Sigmoid colon (tissue), 7 donors: ENCODE measurements around the gene SLCO3A1. TPM values are rescaled to one million over a fixed set of nuclear protein-coding genes. Genes with fewer than 3 reads are reported as not detected.

ENCODE experiments used
- DNase-seq: peaks from one replicate; pipeline ENCODE4 v3.0.0-alpha.2; 2019
- H3K27ac ChIP-seq, 4 donors: fragments of 200-600 bp; sonication (generic); one replicate each; pipeline ENCODE4 v1.5.1; 2016 to 2019; ENCODE audit warnings: mild to moderate bottlenecking in 1 of 4
- H3K27me3 ChIP-seq, 3 donors: fragments of 200-600 bp; sonication (generic); one replicate each; pipeline ENCODE4 v1.5.1; 2019; ENCODE audit warnings: mild to moderate bottlenecking in 1 of 3
- H3K36me3 ChIP-seq, 4 donors: fragments of 200-600 bp; sonication (generic); one replicate each; pipeline ENCODE4 v1.5.1; 2016 to 2019
- H3K4me1 ChIP-seq, 4 donors: fragments of 200-600 bp; sonication (generic); one replicate each; pipeline ENCODE4 v1.5.1; 2017 to 2019
- H3K4me3 ChIP-seq, 4 donors: fragments of 200-600 bp; sonication (generic); one replicate each; pipeline ENCODE4 v1.5.1; 2017 to 2019; ENCODE audit warnings: mild to moderate bottlenecking in 2 of 4, moderate library complexity in 1 of 4
- H3K9me3 ChIP-seq, 4 donors: fragments of 200-600 bp in 3 of 4; sonication (generic) in 3 of 4; one replicate each; pipeline versions ENCODE4 v1.5.1 to v1.6.1; 2013 to 2019
- EP300 ChIP-seq, 4 donors: sonication (generic); formaldehyde crosslinking; IDR thresholded peaks; one replicate each; pipeline ENCODE4 v1.6.1; 2017; ENCODE audit warnings: antibody characterized with exemption in 4 of 4
- POLR2A ChIP-seq, 2 donors: fragments of 450-650 bp; IDR thresholded peaks; one replicate each; pipeline ENCODE4 v1.6.1; 2016; ENCODE audit warnings: antibody characterized with exemption in 2 of 2, mild to moderate bottlenecking in 2 of 2, moderate library complexity in 2 of 2
- POLR2AphosphoS5 ChIP-seq, 4 donors: sonication (generic); formaldehyde crosslinking; IDR thresholded peaks; one replicate each; pipeline ENCODE4 v1.6.1; 2017; ENCODE audit warnings: antibody characterized with exemption in 4 of 4
- WGBS, 2 donors: extraction: QIAGEN DNeasy Blood & Tissue Kit; methylation state at CpG; one replicate each; pipeline ENCODE4 v1.1.7; 2013; 5-methylcytosine and 5-hydroxymethylcytosine counted together
- intact Hi-C: fragments of 100-400 bp; cut with DNase I; formaldehyde crosslinking; loops from one replicate; pipeline ENCODE4 v1.15.1; 2023
- polyA plus RNA-seq, 3 donors: library from polyadenylated mRNA; stranded (reverse); fragments of 200-250 nt; gene quantifications; one replicate each; pipeline ENCODE4 v1.2.3, GENCODE V29; 2013
- total RNA-seq, 4 donors: library from RNA; depleted of rRNA; stranded (reverse); fragments of >200 nt; gene quantifications; one replicate each; pipeline ENCODE4 v1.1.0, GENCODE V29; 2016
- TF ChIP-seq, protein P1 (sequence below), 4 experiments: fragments of 450-650 bp in 3 of 4; fragments of 200-600 bp in 1 of 4; IDR thresholded peaks; one replicate each; pipeline ENCODE4 v1.5.1; 2016 to 2019; ENCODE audit warnings: antibody characterized with exemption in 4 of 4, mild to moderate bottlenecking in 3 of 4, moderate library complexity in 2 of 4
- donor health status: healthy with polysubstance abuse.
- donor health status: Bipolar disorder and iron deficiency.
- donor health status: healthy.

SLCO3A1 gene
- total and polyA plus RNA-seq, 7 donors: 1.4 to 10.5 (median 4.6) TPM

DNA sequence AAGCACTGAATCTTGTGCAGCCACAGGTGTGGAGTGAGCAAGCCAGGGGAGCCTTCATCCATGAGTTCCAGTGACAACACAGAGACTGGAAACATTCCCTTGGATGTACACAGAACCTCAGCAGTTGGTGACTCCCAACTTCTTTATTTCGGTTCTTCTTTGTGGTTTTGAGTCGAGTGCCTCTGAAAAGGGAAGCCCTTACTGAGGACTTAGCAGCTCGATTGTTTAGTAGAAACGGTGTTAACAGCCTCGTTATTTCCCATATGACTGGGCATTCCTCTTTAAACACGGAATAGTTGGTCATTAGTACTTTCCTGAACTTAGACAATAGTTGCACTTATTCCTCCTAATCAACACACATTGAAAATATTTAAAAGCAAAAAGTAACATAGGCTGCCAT is 7.7 kb downstream of the SLCO3A1 start:
- Histone ChIP-seq H3K27me3 (no peaks in the 10 kb centered on the region), H3K4me1 (peaks cover 0 to 5% (median 4%) of the 10 kb centered on the region in 4 donors), H3K36me3 (no peaks in the 10 kb centered on the region), H3K4me3 (no peak overlapping the region), H3K9me3 (no peaks in the 10 kb centered on the region), H3K27ac (no peak overlapping the region)
- TF ChIP-seq, protein P1, sequence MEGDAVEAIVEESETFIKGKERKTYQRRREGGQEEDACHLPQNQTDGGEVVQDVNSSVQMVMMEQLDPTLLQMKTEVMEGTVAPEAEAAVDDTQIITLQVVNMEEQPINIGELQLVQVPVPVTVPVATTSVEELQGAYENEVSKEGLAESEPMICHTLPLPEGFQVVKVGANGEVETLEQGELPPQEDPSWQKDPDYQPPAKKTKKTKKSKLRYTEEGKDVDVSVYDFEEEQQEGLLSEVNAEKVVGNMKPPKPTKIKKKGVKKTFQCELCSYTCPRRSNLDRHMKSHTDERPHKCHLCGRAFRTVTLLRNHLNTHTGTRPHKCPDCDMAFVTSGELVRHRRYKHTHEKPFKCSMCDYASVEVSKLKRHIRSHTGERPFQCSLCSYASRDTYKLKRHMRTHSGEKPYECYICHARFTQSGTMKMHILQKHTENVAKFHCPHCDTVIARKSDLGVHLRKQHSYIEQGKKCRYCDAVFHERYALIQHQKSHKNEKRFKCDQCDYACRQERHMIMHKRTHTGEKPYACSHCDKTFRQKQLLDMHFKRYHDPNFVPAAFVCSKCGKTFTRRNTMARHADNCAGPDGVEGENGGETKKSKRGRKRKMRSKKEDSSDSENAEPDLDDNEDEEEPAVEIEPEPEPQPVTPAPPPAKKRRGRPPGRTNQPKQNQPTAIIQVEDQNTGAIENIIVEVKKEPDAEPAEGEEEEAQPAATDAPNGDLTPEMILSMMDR (IDR thresholded peaks at IDR 0.05): no peak
- no peak for TF ChIP-seq EP300 (IDR thresholded peaks at IDR 0.05)
- TF ChIP-seq POLR2A (IDR thresholded peaks at IDR 0.05): no peak
- no peak for TF ChIP-seq POLR2AphosphoS5 (IDR thresholded peaks at IDR 0.05)
- intact Hi-C loops: no loop called here
- no peak for DNase-seq
- WGBS, 2 donors: 63 to 83% methylated on average over 6 of the region's 6 CpGs

DNA sequence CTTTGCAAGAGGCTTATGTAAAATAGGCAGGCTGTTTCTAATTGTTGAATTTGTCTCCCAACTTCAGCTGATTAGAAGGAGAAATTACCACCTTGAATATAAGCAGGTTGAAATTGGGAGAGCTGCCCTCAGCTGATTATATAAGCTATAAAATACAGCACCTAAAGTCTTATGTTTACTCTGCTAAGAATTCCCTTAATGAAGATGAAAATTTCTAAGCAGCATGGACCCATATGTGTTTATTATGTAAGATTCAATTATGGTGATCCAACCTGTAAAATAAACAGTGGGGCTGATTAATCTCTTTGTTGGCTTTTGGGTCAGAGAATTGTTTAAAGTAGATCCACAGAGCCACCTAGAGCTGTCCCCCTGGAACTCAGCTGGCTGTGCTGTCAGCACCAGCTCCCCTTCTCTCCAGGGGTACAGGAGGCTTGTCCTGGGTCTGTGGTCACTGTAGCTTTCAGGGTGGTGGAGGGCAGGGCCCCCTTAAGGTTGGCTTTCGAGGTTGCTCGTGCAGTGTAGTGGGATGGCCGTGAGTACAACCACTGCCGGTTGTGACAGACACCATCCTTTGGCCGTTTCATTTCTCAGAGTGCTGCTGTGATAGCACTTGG is 9.5 kb downstream of the SLCO3A1 start:
- intact Hi-C loops: no loop called here
- Histone ChIP-seq H3K27ac (no peak overlapping the region), H3K4me1 (peaks cover 0 to 15% (median 14%) of the 10 kb centered on the region in 4 donors), H3K27me3 (no peaks in the 10 kb centered on the region), H3K36me3 (no peaks in the 10 kb centered on the region), H3K4me3 (no peak overlapping the region), H3K9me3 (no peaks in the 10 kb centered on the region)
- TF ChIP-seq, protein P1 (IDR thresholded peaks at IDR 0.05): no peak
- no peak for TF ChIP-seq POLR2A (IDR thresholded peaks at IDR 0.05)
- no peak for TF ChIP-seq EP300 (IDR thresholded peaks at IDR 0.05)
- TF ChIP-seq POLR2AphosphoS5 (IDR thresholded peaks at IDR 0.05): no peak
- DNase-seq: no peak
- WGBS, 2 donors: 63 to 81% methylated on average over 5 of the region's 5 CpGs

DNA sequence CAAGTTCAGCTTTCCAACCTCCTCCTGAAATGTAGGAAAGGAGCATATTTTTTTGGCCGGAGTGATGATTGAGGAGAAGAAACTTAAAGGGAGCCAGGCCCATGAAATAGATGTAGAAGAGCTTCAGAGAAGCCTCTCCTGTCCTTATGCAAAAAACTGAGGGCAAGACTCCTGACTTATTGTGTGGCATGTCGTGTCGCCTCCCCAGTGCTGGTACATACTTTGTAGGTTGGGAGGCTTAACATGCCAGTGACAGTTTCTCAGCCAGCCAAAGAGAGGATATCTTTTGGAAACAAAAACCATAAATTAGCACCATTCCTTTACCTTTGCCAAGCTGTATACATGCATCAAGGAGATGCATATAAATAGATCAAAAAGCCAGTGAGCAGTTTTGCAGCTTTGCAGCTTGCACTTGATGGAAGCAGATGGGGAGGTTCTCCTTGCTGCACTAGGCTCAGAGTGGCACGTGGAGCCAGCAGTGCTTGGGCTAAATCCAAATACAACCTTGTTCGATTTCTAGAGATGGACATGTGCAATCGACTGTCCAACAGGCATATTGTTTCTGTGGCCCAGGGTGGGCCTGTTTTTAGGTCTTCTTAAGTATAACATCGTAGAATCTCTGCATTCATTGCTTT is 10.2 kb downstream of the SLCO3A1 start:
- Histone ChIP-seq H3K9me3 (no peaks in the 10 kb centered on the region), H3K36me3 (no peaks in the 10 kb centered on the region), H3K27ac (no peak overlapping the region), H3K4me3 (no peak overlapping the region), H3K4me1 (peaks cover 0 to 15% (median 15%) of the 10 kb centered on the region in 4 donors), H3K27me3 (no peaks in the 10 kb centered on the region)
- intact Hi-C loops: no loop called here
- TF ChIP-seq POLR2A (IDR thresholded peaks at IDR 0.05) (no peak), EP300 (IDR thresholded peaks at IDR 0.05) (no peak), POLR2AphosphoS5 (IDR thresholded peaks at IDR 0.05) (no peak)
- TF ChIP-seq, protein P1 (IDR thresholded peaks at IDR 0.05): no peak
- no peak for DNase-seq
- WGBS, 2 donors: 57 to 87% methylated on average over 7 of the region's 7 CpGs

DNA sequence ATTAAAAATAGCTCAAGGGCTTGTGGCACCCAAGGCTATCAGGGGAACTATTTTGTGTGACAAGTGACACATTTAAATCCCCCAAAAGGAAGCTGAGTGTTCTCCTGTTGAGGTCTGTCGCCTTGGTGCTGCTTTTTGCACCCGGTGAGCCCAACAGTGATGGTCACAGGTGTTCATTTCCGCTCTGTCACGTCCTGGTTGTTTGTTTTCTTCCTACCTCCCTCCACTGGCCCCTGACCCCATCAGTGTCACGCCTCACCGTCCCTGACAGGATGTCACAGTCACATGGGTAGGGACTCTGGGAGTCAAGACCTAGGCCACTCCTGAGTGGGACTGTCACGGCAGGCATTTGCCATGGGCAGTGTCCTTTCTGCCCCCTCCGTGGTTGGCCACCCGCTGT is 11.2 kb downstream of the SLCO3A1 start:
- TF ChIP-seq, protein P1 (IDR thresholded peaks at IDR 0.05): no peak
- TF ChIP-seq POLR2A (IDR thresholded peaks at IDR 0.05) (no peak), POLR2AphosphoS5 (IDR thresholded peaks at IDR 0.05) (no peak), EP300 (IDR thresholded peaks at IDR 0.05) (no peak)

More for the DNA sequence above, 11.2 kb downstream of the SLCO3A1 start:
- peaks cover 0 to 15% (median 15%) of the 10 kb centered on the region in 4 donors for H3K4me1 ChIP-seq
- no peaks in the 10 kb centered on the region for H3K27me3 ChIP-seq
- no peak overlapping the region for H3K4me3 ChIP-seq
- no peak for DNase-seq
- no peaks in the 10 kb centered on the region for H3K9me3 ChIP-seq
- no peaks in the 10 kb centered on the region for H3K36me3 ChIP-seq
- H3K27ac ChIP-seq: peak overlapping the region in 1 of 4 donors; percentile 84
- intact Hi-C loops: no loop called here
- WGBS, 2 donors: 59 to 79% methylated on average over 9 of the region's 9 CpGs
